K562 (cell line): Measurements from ENCODE around the gene C1R. TPM values are rescaled to one million over a fixed set of nuclear protein-coding genes. Genes with fewer than 3 reads are reported as not detected.
A peak's percentile ranks its signal among the peaks of the same experiment; 100 is the strongest.

Experiments
- ARID2 ChIP-seq: fragments of 450-650 bp; IDR thresholded peaks from 2 replicates; pipeline ENCODE4 v1.6.1; 2017; ENCODE audit warnings: antibody characterized with exemption, mild to moderate bottlenecking
- BRD9 ChIP-seq: fragments of 450-650 bp; IDR thresholded peaks from 2 replicates; pipeline ENCODE4 v1.6.1; 2018; ENCODE audit warnings: low read depth; ENCODE audit not compliant: partially characterized antibody
- CHD4 ChIP-seq: fragments of 200-600 bp; sonication (generic); IDR thresholded peaks from 3 replicates; pipeline ENCODE4 v1.6.1; 2012; ENCODE audit warnings: low read depth, mild to moderate bottlenecking, mixed read lengths, low read length, inconsistent platforms; ENCODE audit not compliant: insufficient read depth, insufficient replicate concordance, poor library complexity, severe bottlenecking
- CTBP1 ChIP-seq: fragments of 450-650 bp; IDR thresholded peaks from 2 replicates; pipeline ENCODE4 v1.6.1; 2016; ENCODE audit warnings: borderline replicate concordance
- EP300 ChIP-seq: IDR thresholded peaks from 2 replicates; pipeline ENCODE4 v1.6.1; 2012; ENCODE audit warnings: low read length, improper control_type of control experiment
- FOXO4 ChIP-seq: fragments of 450-650 bp; formaldehyde crosslinking; IDR thresholded peaks from 2 replicates; pipeline ENCODE4 v1.4.0; 2020; ENCODE audit warnings: mild to moderate bottlenecking, moderate library complexity
- KLF6 ChIP-seq: fragments of 250-450 bp; sonication (Bioruptor Pico); IDR thresholded peaks from 2 replicates; pipeline ENCODE4 v1.4.0; 2020; ENCODE audit warnings: mild to moderate bottlenecking, moderate library complexity, borderline replicate concordance
- MAFF ChIP-seq: IDR thresholded peaks from 2 replicates; pipeline ENCODE4 v1.6.1; 2012; ENCODE audit warnings: low read length, improper control_type of control experiment
- MAFK ChIP-seq: IDR thresholded peaks from 2 replicates; pipeline ENCODE4 v1.6.1; 2011; ENCODE audit warnings: low read length, improper control_type of control experiment
- MCM2 ChIP-seq: fragments of 450-650 bp; IDR thresholded peaks from 2 replicates; pipeline ENCODE4 v1.6.1; 2017; ENCODE audit warnings: low read depth, mild to moderate bottlenecking
- MEF2A ChIP-seq: IDR thresholded peaks from 2 replicates; pipeline ENCODE4 v1.6.1; 2011; ENCODE audit warnings: low read depth, mild to moderate bottlenecking, low read length, moderate library complexity; ENCODE audit not compliant: control insufficient read depth
- NEUROD1 ChIP-seq: fragments of 150-350 bp; IDR thresholded peaks from 2 replicates; pipeline ENCODE4 v1.6.1; 2014; ENCODE audit warnings: borderline replicate concordance, low read length, low read depth; ENCODE audit not compliant: partially characterized antibody
- RAD21 ChIP-seq, 2 experiments: fragments of 250-450 bp in 1 of 2; fragments of 450-650 bp in 1 of 2; sonication (Bioruptor Pico) in 1 of 2; formaldehyde crosslinking in 1 of 2; IDR thresholded peaks in 1 of 2; conservative IDR thresholded peaks in 1 of 2; 2 replicates each; pipeline versions ENCODE4 v1.4.0 to v1.8.0; 2020 to 2022; ENCODE audit warnings: mild to moderate bottlenecking in 2 of 2, moderate library complexity in 1 of 2
- REST ChIP-seq, 2 experiments: fragments of 450-650 bp; formaldehyde crosslinking in 1 of 2; IDR thresholded peaks; 2 replicates each; pipeline versions ENCODE4 v1.4.0 to v1.6.1; 2014 to 2020; ENCODE audit warnings: mild to moderate bottlenecking in 2 of 2, borderline replicate concordance in 1 of 2, low read depth in 1 of 2
- SREBF1 ChIP-seq: fragments of 150-350 bp; IDR thresholded peaks from 2 replicates; pipeline ENCODE4 v1.6.1; 2014; ENCODE audit warnings: antibody characterized with exemption, low read depth, low read length, borderline replicate concordance
- ZFX ChIP-seq: sonication (generic); formaldehyde crosslinking; IDR thresholded peaks from 2 replicates; pipeline ENCODE4 v1.8.0; 2022; ENCODE audit warnings: mild to moderate bottlenecking, missing genetic modification reagents, moderate library complexity
- ZNF140 ChIP-seq: fragments of 250-450 bp; sonication (Bioruptor Pico); IDR thresholded peaks from 2 replicates; pipeline ENCODE4 v1.8.0; 2021; ENCODE audit warnings: moderate library complexity, mild to moderate bottlenecking, inconsistent platforms
- ZNF316 ChIP-seq: fragments of 450-650 bp; IDR thresholded peaks from 2 replicates; pipeline ENCODE4 v1.6.1; 2016
- ZNF354B ChIP-seq: fragments of 250-450 bp; sonication (Bioruptor Pico); IDR thresholded peaks from 2 replicates; pipeline ENCODE4 v1.4.0; 2020
- ZNF79 ChIP-seq: fragments of 250-450 bp; sonication (Bioruptor Pico); IDR thresholded peaks from 2 replicates; pipeline ENCODE4 v1.4.0; 2020; ENCODE audit warnings: low read depth, mild to moderate bottlenecking, moderate library complexity
- polyA plus RNA-seq, 8 experiments: library from polyadenylated mRNA; depleted of rRNA in 4 of 8; stranded (reverse) in 5 of 8; unstranded in 3 of 8; fragments of >200 nt; fragmentation: Nextera tagmentation in 2 of 8; fragmentation: Illumina TruSeq in 1 of 8; extraction: Ambion mirVana in 2 of 8; extraction: Trizol in 1 of 8; gene quantifications; 2 replicates each; pipeline versions ENCODE4 v1.2.1 to v1.2.3, GENCODE V29; 2011 to 2014; ENCODE audit warnings: inconsistent platforms in 1 of 8, missing spikeins in 1 of 8
- total RNA-seq, 7 experiments: library from RNA; depleted of rRNA in 6 of 7; stranded (reverse); fragments of >200 nt in 6 of 7; fragmentation: Illumina TruSeq in 2 of 7; extraction: Trizol in 2 of 7; gene quantifications; 2 replicates each; pipeline versions ENCODE4 v1.2.1 to v1.2.3, GENCODE V29; 2011 to 2021; ENCODE audit warnings: low replicate concordance in 1 of 7

The C1R gene
- total and polyA plus RNA-seq, 9 of the 15 experiments (the other 6 are each of a cell fraction or from before 2014, with no cell fraction given): 0.07 to 1.0 (median 0.33) TPM; not detected in 1

GRCh38 chr12:7060353-7060954 lies 31.8 kb downstream of the C1R start, which contains the start of gene C1S (continued):
- TF ChIP-seq REST (IDR thresholded peaks at IDR 0.05; ENCODE audit: borderline replicate concordance) (peak; percentile 80), REST (CRISPR knock-in tag; IDR thresholded peaks at IDR 0.05; ENCODE audit: low read depth) (no peak), MEF2A (no peak), ZNF316 (peak; percentile 20; the same call in 1 of the 2 replicates), RAD21 (CRISPR knock-in tag; conservative IDR thresholded peaks at IDR 0.05 in 1 of 2, IDR thresholded peaks at IDR 0.05 in 1 of 2) (peak; percentile 73 to 74), ZNF79 (no peak), ZNF354B (CRISPR knock-in tag) (no peak), SREBF1 (no peak), CHD4 (no peak), NEUROD1 (no peak), FOXO4 (CRISPR knock-in tag) (no peak), ZNF140 (no peak), EP300 (no peak), MCM2 (no peak), BRD9 (peak; percentile 39), ZFX (CRISPR knock-in tag) (no peak), MAFF (peak; percentile 69), KLF6 (CRISPR knock-in tag) (no peak), CTBP1 (0 out of 2 replicates have a peak, but pooled peaks have one; percentile 26), ARID2 (0 out of 2 replicates have a peak, but pooled peaks have one; percentile 67), MAFK (peak; percentile 68)
